GM10248 (cell line): ENCODE data around the gene KRTAP10-10.
"Not testable (repeated sequence)": the region's sequence is repeated elsewhere in the genome, so short reads cannot be mapped to it uniquely, and the experiment has no call there.

Experiments used
- CTCF ChIA-PET: fragments of 300-600 bp; sonication (Branson Sonifier 250); formaldehyde crosslinking; extraction: SDS; loops from one replicate; lab custom pipeline; 2021; ENCODE audit warnings: antibody characterized with exemption; lab: Yijun Ruan, JAX
- POLR2A ChIA-PET: fragments of 350-650 bp; sonication (Branson Sonifier 250); formaldehyde crosslinking; extraction: SDS; loops from one replicate; lab custom pipeline; 2020; ENCODE audit warnings: antibody characterized with exemption; lab: Yijun Ruan, JAX
- DNase-seq: peaks from one replicate; pipeline ENCODE4 v3.0.0; 2012; ENCODE audit errors: extremely low spot score
- CTCF ChIP-seq: IDR thresholded peaks from 2 replicates; pipeline ENCODE4 v1.5.1; 2012; ENCODE audit warnings: mild to moderate bottlenecking, low read depth; ENCODE audit errors: extremely low read depth, missing control alignments, control extremely low read depth

KRTAP10-10 gene

GRCh38 chr21:44640761-44641160 lies 3.6 kb downstream of the KRTAP10-10 start:
- ChIA-PET CTCF (no interaction called here), POLR2A (no interaction called here)
- no peak for DNase-seq
- TF ChIP-seq CTCF = no peak

DNA sequence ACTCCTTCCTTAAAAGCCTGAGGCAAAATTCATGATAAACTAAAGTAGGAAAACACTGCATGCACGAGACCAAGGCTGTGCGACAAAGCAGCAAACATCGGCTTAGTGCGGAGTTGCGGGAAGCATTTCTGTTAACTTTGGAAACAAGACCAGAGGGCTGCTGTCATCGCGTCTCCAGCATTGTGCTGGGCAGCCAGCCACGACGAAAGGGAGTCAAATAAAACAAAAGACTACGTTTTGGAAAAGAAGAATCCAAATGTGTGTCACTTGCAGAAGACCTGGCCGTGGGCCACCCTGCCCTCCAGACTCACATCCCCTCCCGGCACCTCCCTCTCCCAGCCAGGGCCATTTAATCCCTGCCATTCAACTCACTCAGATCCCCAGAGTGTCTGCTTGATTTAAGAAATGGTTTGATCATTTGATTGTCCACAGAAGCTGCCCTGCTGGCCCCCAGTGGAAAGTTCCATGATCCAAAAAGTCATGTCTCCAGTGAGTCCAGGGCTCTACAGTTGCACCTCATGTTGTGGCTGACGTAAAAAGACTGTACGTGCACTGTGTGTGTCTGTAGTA lies 6.7 kb downstream of the KRTAP10-10 start:
- POLR2A ChIA-PET = no interaction called here

GRCh38 chr21:44644878-44645277 lies 7.7 kb downstream of the KRTAP10-10 start:
- TF ChIP-seq CTCF = no peak
- ChIA-PET CTCF (no interaction called here), POLR2A (no interaction called here)
- DNase-seq = no peak

More for the DNA sequence above, 6.7 kb downstream of the KRTAP10-10 start:
- no peak for TF ChIP-seq CTCF
- no peak for DNase-seq
- CTCF ChIA-PET = no interaction called here

DNA sequence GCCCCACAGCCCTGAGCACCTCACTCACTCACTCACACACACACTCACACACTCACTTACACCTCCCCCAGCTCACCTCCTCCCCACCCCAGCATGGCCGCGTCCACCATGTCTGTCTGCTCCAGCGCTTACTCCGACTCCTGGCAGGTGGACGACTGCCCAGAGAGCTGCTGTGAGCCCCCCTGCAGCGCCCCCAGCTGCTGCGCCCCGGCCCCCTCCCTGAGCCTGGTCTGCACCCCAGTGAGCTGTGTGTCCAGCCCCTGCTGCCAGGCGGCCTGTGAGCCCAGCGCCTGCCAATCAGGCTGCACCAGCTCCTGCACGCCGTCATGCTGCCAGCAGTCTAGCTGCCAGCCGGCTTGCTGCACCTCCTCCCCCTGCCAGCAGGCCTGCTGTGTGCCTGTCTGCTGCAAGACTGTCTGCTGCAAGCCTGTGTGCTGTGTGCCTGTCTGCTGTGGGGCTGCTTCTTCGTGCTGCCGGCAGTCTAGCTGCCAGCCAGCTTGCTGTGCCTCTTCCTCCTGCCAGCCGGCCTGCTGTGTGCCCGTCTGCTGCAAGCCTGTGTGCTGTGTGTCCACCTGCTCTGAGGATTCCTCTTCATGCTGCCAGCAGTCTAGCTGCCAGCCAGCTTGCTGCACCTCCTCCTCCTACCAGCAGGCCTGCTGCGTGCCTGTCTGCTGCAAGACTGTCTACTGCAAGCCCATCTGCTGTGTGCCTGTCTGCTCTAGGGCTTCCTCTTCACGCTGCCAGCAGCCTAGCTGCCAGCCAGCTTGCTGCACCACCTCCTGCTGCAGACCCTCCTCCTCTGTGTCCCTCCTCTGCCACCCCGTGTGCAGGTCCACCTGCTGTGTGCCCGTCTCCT lies 9.4 kb downstream of the KRTAP10-10 start, which contains the start of gene KRTAP10-11:
KRTAP10-11 (plus strand) TSS at position 49 of the 856 bp plus-strand sequence; CDS start at position 94, 45 bp downstream.
- CTCF ChIA-PET = not testable (repeated sequence)

DNA sequence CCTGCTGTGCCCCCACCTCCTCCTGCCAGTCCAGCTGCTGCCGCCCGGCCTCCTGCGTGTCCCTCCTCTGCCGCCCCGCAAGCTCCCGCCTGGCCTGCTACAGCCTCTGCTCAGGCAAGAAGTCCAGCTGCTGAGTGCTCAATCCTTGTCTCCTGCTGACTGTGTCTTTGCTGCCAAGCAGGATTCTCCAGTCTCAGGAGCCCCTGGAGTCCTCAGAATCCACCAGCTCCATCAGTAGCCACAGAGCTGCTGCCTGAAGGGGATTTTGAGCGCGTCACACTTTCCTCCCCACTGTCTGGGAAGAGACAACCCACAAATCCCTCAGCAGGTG lies 10.0 kb downstream of the KRTAP10-10 start:
- ChIA-PET CTCF (no interaction called here), POLR2A (no interaction called here)
- TF ChIP-seq CTCF = no peak
- DNase-seq = no peak

More for the DNA sequence above, 9.4 kb downstream of the KRTAP10-10 start, which contains the start of gene KRTAP10-11:
- POLR2A ChIA-PET = interaction anchor here (0.7 kb wide), 1 partner anchor 323 kb away, joined by 5 read pairs; no protein-coding TSS in a partner anchor
- not testable (repeated sequence) for DNase-seq

DNA sequence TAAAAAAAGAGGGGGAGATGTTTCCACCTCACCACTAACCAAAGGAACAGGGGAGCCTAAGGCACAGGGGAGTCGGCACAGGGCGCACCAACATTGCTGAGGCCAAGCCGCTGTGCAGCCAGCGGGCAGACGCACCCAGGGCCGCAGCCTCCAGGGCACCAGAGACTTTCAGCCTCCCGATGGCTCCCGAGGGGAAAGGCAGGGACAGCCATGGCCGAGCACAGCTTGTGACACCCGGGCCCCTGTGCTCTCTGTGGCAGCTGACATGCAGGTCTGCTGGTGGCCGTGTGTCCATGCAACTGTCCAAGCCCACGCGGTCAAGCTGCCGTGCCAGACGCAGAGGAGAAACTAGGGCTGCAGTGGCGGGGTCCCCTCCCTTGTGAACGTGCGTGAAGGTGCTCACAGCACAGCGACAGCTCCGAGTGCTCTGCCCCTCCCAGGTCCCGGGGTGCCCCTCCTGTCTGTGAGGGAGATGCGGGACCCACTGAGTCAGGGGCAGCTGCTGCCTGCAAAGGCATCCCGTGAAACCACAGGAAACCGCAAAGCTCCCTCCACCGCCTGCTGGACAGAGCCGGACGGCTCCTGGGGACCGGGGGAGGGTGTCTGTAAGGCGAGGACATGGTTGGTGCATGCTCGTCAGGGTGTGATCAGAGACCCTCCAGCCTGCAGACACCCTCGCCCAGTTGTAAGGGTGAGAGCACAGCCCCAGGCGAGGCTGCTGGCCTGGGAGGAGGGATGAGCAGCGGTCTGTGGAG lies 11.6 kb downstream of the KRTAP10-10 start:
- ChIA-PET POLR2A (no interaction called here), CTCF (interaction anchor here (1.4 kb wide), 1 partner anchor 11 kb away, joined by 3 read pairs; no protein-coding TSS in a partner anchor)
- DNase-seq = no peak
- TF ChIP-seq CTCF = no peak
